GM19025 (cell line): ENCODE data around the gene TMEM88.

ENCODE experiments used
- ATAC-seq: cut with Tn5 transposase; IDR thresholded peaks from one replicate; pipeline ENCODE4 v1.9.1; 2021; ENCODE audit warnings: mild to moderate bottlenecking, low read depth, moderate library complexity; ENCODE audit not compliant: unreplicated experiment

Gene TMEM88

GRCh38 chr17:7832431-7832830 is 22.4 kb upstream of the TMEM88 start:
- no peak for ATAC-seq

- ATAC-seq = no peak
Measured at GRCh38 chr17:7833011-7833794, 21.7 kb upstream of the TMEM88 start.

GRCh38 chr17:7833795-7834541 is 20.9 kb upstream of the TMEM88 start, which contains the start of gene KDM6B:
KDM6B (plus strand) TSS chr17:7834217; CDS start chr17:7845555, 11,338 bp downstream.
- no peak for ATAC-seq

- no peak for ATAC-seq
Measured at GRCh38 chr17:7834542-7834956, 20.3 kb upstream of the TMEM88 start.

GRCh38 chr17:7834957-7835813 is 19.7 kb upstream of the TMEM88 start:
- peak; percentile 55 for ATAC-seq

- peak; percentile 39 for ATAC-seq
Measured at GRCh38 chr17:7835814-7836595, 18.9 kb upstream of the TMEM88 start.

- ATAC-seq = no peak
Measured at GRCh38 chr17:7836596-7837407, 18.1 kb upstream of the TMEM88 start.

- ATAC-seq = no peak
Measured at GRCh38 chr17:7837408-7838088, 17.3 kb upstream of the TMEM88 start.

- ATAC-seq = no peak
Measured at GRCh38 chr17:7838090-7839075, 16.5 kb upstream of the TMEM88 start.

- no peak for ATAC-seq
Measured at GRCh38 chr17:7839190-7839875, 15.5 kb upstream of the TMEM88 start.

- no peak for ATAC-seq
Measured at GRCh38 chr17:7839876-7840261, 15.0 kb upstream of the TMEM88 start.

GRCh38 chr17:7840441-7840840 is 14.4 kb upstream of the TMEM88 start:
- no peak for ATAC-seq

GRCh38 chr17:7840875-7841274 is 14.0 kb upstream of the TMEM88 start:
- ATAC-seq = no peak

GRCh38 chr17:7841396-7841914 is 13.4 kb upstream of the TMEM88 start:
- ATAC-seq = peak; percentile 7

GRCh38 chr17:7841915-7842379 is 12.9 kb upstream of the TMEM88 start:
- peak; percentile 14 for ATAC-seq

GRCh38 chr17:7842380-7843256 is 12.2 kb upstream of the TMEM88 start:
- peak; percentile 28 for ATAC-seq
